A549 (cell line): ENCODE measurements around the gene SNAPIN. TPM values are rescaled to one million over a fixed set of nuclear protein-coding genes. Genes with fewer than 3 reads are reported as not detected.

Experiments used
- ATAC-seq, 2 experiments: fragments of 200-7000 bp in 1 of 2; fragments of >200 bp in 1 of 2; cut with Nextera tagmentation in 1 of 2; cut with Tn5 transposase in 1 of 2; 3 replicates each; pipeline versions ENCODE4 v1.8.0 to v1.9.1; 2018 to 2020; ENCODE audit warnings: mild to moderate bottlenecking in 1 of 2, moderate library complexity in 1 of 2
- CTCF ChIA-PET: fragments of 300-600 bp; sonication (Branson Sonifier 250); formaldehyde crosslinking; extraction: SDS; loops from one replicate; lab custom pipeline; 2021; ENCODE audit warnings: antibody characterized with exemption, inconsistent platforms; lab: Yijun Ruan, JAX
- POLR2A ChIA-PET: fragments of 350-600 bp; formaldehyde crosslinking; extraction: SDS; loops from one replicate; lab custom pipeline; 2021; ENCODE audit warnings: antibody characterized with exemption, inconsistent platforms; lab: Yijun Ruan, JAX
- DNase-seq, 2 experiments: peaks; one replicate each; pipeline versions ENCODE4 v3.0.0 to v3.0.0-alpha.2; 2011 to 2016; ENCODE audit warnings: low read depth in 1 of 2, low spot score in 1 of 2
- FAIRE-seq: peaks from 2 replicates; lab custom pipeline; 2011; peaks lifted over from hg19 to GRCh38; lab: Jason Lieb, UNC
- H3K27ac ChIP-seq, 2 experiments: fragments of >200 bp; sonication (Bioruptor Twin); formaldehyde crosslinking; 3 replicates each; pipeline ENCODE4 v1.5.1; 2016 to 2017
- H3K4me1 ChIP-seq: fragments of >200 bp; sonication (Bioruptor Twin); formaldehyde crosslinking; 3 replicates; pipeline ENCODE4 v1.6.1; 2016
- H3K4me2 ChIP-seq: fragments of >200 bp; sonication (Bioruptor Twin); formaldehyde crosslinking; 3 replicates; pipeline ENCODE4 v1.6.1; 2016
- H3K4me3 ChIP-seq: fragments of >200 bp; sonication (Bioruptor Twin); formaldehyde crosslinking; 3 replicates; pipeline ENCODE4 v1.5.1; 2016
- H3K9me3 ChIP-seq: fragments of >200 bp; sonication (Bioruptor Twin); formaldehyde crosslinking; 3 replicates; pipeline ENCODE4 v1.6.1; 2016
- BHLHE40 ChIP-seq: IDR thresholded peaks from 2 replicates; pipeline ENCODE4 v1.6.1; 2012; ENCODE audit warnings: low read depth, low read length, inconsistent platforms
- CBX2 ChIP-seq: fragments of 200-600 bp; sonication (generic); IDR thresholded peaks from 2 replicates; pipeline ENCODE4 v1.6.1; 2016; ENCODE audit warnings: low read depth, mild to moderate bottlenecking, borderline replicate concordance
- CBX8 ChIP-seq: fragments of 200-600 bp; sonication (generic); IDR thresholded peaks from 2 replicates; pipeline ENCODE4 v1.6.1; 2016
- CHD2 ChIP-seq: fragments of 150-350 bp; IDR thresholded peaks from 2 replicates; pipeline ENCODE4 v1.6.1; 2014; ENCODE audit warnings: low read length; ENCODE audit not compliant: partially characterized antibody
- CHD4 ChIP-seq: fragments of 200-600 bp; sonication (generic); IDR thresholded peaks from 2 replicates; pipeline ENCODE4 v1.6.1; 2016; ENCODE audit warnings: antibody characterized with exemption, mild to moderate bottlenecking, borderline replicate concordance
- EP300 ChIP-seq, 2 experiments: fragments of >200 bp; sonication (Bioruptor Twin); formaldehyde crosslinking; IDR thresholded peaks; 2 replicates in 1 of 2; 3 replicates in 1 of 2; pipeline ENCODE4 v1.6.1; 2016 to 2017
- HDAC2 ChIP-seq: fragments of 200-600 bp; sonication (generic); IDR thresholded peaks from 2 replicates; pipeline ENCODE4 v1.6.1; 2016
- HEYL ChIP-seq: fragments of 250-450 bp; sonication (Bioruptor Pico); IDR thresholded peaks from 2 replicates; pipeline ENCODE4 v1.8.0; 2021; ENCODE audit warnings: mild to moderate bottlenecking, moderate library complexity
- HMGXB4 ChIP-seq: fragments of 250-450 bp; sonication (Bioruptor Pico); IDR thresholded peaks from 2 replicates; pipeline ENCODE4 v1.5.0; 2021; ENCODE audit warnings: mild to moderate bottlenecking, moderate library complexity, borderline replicate concordance
- HOXB5 ChIP-seq: fragments of 250-450 bp; sonication (Bioruptor Pico); IDR thresholded peaks from 2 replicates; pipeline ENCODE4 v1.5.0; 2020; ENCODE audit warnings: mild to moderate bottlenecking, moderate library complexity
- KDM1A ChIP-seq: fragments of 200-600 bp; sonication (generic); IDR thresholded peaks from 2 replicates; pipeline ENCODE4 v1.6.1; 2016; ENCODE audit warnings: low read depth, mild to moderate bottlenecking
- KDM5A ChIP-seq: fragments of 200-600 bp; sonication (generic); IDR thresholded peaks from 2 replicates; pipeline ENCODE4 v1.6.1; 2016; ENCODE audit warnings: antibody characterized with exemption, mild to moderate bottlenecking
- MAFK ChIP-seq: fragments of 450-650 bp; IDR thresholded peaks from 2 replicates; pipeline ENCODE4 v1.6.1; 2014; ENCODE audit not compliant: partially characterized antibody
- MYC ChIP-seq: IDR thresholded peaks from 2 replicates; pipeline ENCODE4 v1.6.1; 2012; ENCODE audit warnings: mild to moderate bottlenecking, inconsistent platforms, low read length, improper control_type of control experiment, borderline replicate concordance
- NPAS2 ChIP-seq: fragments of 250-450 bp; sonication (Bioruptor Pico); IDR thresholded peaks from 2 replicates; pipeline ENCODE4 v1.8.0; 2022; ENCODE audit warnings: mild to moderate bottlenecking, moderate library complexity, borderline replicate concordance
- NR3C1 ChIP-seq: fragments of >200 bp; sonication (Bioruptor Twin); formaldehyde crosslinking; IDR thresholded peaks from 3 replicates; pipeline ENCODE4 v1.6.1; 2017
- PHF8 ChIP-seq: fragments of 200-600 bp; sonication (generic); IDR thresholded peaks from 2 replicates; pipeline ENCODE4 v1.6.1; 2016; ENCODE audit warnings: low read depth, mild to moderate bottlenecking, antibody characterized with exemption, moderate library complexity, borderline replicate concordance
- POLR2AphosphoS2 ChIP-seq: conservative IDR thresholded peaks from 2 replicates; pipeline ENCODE4 v1.6.1; 2012; ENCODE audit warnings: low read length, improper control_type of control experiment, inconsistent platforms
- RARB ChIP-seq: fragments of 250-450 bp; sonication (Bioruptor Pico); IDR thresholded peaks from 2 replicates; pipeline ENCODE4 v1.8.0; 2021; ENCODE audit warnings: mild to moderate bottlenecking, moderate library complexity
- RCOR1 ChIP-seq: fragments of 150-350 bp; IDR thresholded peaks from 2 replicates; pipeline ENCODE4 v1.6.1; 2014; ENCODE audit warnings: antibody characterized with exemption, low read length, low read depth
- REST ChIP-seq: fragments of 200-600 bp; sonication (generic); IDR thresholded peaks from 2 replicates; pipeline ENCODE4 v1.6.1; 2016; ENCODE audit warnings: antibody characterized with exemption, mild to moderate bottlenecking, moderate library complexity
- TFCP2L1 ChIP-seq: fragments of 250-450 bp; sonication (Bioruptor Pico); IDR thresholded peaks from 2 replicates; pipeline ENCODE4 v1.5.0; 2021; ENCODE audit warnings: mild to moderate bottlenecking
- ZFP36 ChIP-seq: fragments of 450-650 bp; IDR thresholded peaks from 2 replicates; pipeline ENCODE4 v1.6.1; 2014; ENCODE audit warnings: borderline replicate concordance; ENCODE audit not compliant: partially characterized antibody
- ZNF302 ChIP-seq: fragments of 250-450 bp; sonication (Bioruptor Pico); IDR thresholded peaks from 2 replicates; pipeline ENCODE4 v1.9.0; 2021; ENCODE audit warnings: inconsistent platforms, mild to moderate bottlenecking, moderate library complexity
- WGBS: methylation state at CpG from one replicate; pipeline ENCODE4 v1.1.6; 2017; ENCODE audit errors: missing lambda C conversion rate; 5-methylcytosine and 5-hydroxymethylcytosine counted together
- polyA plus RNA-seq, 4 experiments: library from polyadenylated mRNA; depleted of rRNA in 3 of 4; stranded (reverse); fragments of >200 nt; fragmentation: RNase III in 1 of 4; extraction: RNeasy Plus Mini Kit Qiagen cat#74134 plus additional on column Dnase treatment in 1 of 4; gene quantifications; 2 replicates in 3 of 4; 3 replicates in 1 of 4; pipeline ENCODE4 v1.2.3, GENCODE V29; 2011 to 2017

SNAPIN gene
- polyA plus RNA-seq, 2 of the 4 experiments (the other 2 are of a cell fraction), result 52.6 to 71.4 TPM

DNA sequence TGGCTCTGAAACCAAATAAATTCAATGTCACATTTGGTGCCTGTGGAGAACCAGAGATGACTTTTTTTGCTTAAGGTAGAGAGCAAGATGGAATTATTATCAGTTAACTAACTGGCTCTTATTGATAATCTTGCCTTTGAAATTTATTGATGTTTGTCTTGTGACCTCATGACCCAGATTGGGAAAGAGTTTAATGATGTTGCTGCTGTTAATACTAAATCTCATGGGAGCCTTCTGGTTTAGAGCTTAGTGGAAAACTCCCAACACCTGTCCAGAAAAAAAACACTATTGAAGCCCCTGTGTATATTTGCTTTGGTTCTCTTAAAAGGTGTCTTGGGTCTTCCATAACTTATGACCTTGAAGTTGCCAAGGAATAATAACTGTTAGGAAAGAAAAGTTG, 14.7 kb upstream of the SNAPIN start:
- no peak overlapping the region for H3K4me3 ChIP-seq
- no peak overlapping the region for H3K27ac ChIP-seq
- FAIRE-seq (no peak), ATAC-seq (no peak), DNase-seq (no peak)
- H3K9me3 ChIP-seq, result no peaks in the 10 kb centered on the region
- no peak for TF ChIP-seq NPAS2 (CRISPR knock-in tag)
- no peak for TF ChIP-seq CBX8
- TF ChIP-seq RARB (CRISPR knock-in tag), result no peak
- no peak for TF ChIP-seq RCOR1
- no peak for TF ChIP-seq TFCP2L1 (CRISPR knock-in tag)
- TF ChIP-seq ZNF302, result no peak
- TF ChIP-seq CHD2, result no peak
- TF ChIP-seq REST, result no peak
- no peak for TF ChIP-seq NR3C1
- TF ChIP-seq KDM5A, result no peak
- TF ChIP-seq CHD4, result no peak
- TF ChIP-seq BHLHE40, result no peak
- TF ChIP-seq HOXB5, result no peak
- TF ChIP-seq HEYL (CRISPR knock-in tag), result no peak
- no peak for TF ChIP-seq MYC
- TF ChIP-seq ZFP36, result no peak
- no peak for TF ChIP-seq PHF8
- TF ChIP-seq EP300 (IDR thresholded peaks at IDR 0.05), result no peak
- TF ChIP-seq HMGXB4 (CRISPR knock-in tag), result no peak
- TF ChIP-seq MAFK, result no peak
- ChIA-PET POLR2A (interaction anchor here (2.1 to 5.1 kb wide), 2 partner anchors 9 kb away, joined by 5 to 48 read pairs; partner anchors contain the start of gene CHTOP), CTCF (interaction anchor here (0.5 to 6.3 kb wide), 13 partner anchors 7 to 292 kb away, joined by 3 to 35 read pairs (median 3); partner anchors contain the start of genes CHTOP, S100A1 and S100A13)
- peaks cover 5% of the 10 kb centered on the region; the same call in 1 of the 3 replicates for H3K4me1 ChIP-seq
- no peak overlapping the region for H3K4me2 ChIP-seq

DNA sequence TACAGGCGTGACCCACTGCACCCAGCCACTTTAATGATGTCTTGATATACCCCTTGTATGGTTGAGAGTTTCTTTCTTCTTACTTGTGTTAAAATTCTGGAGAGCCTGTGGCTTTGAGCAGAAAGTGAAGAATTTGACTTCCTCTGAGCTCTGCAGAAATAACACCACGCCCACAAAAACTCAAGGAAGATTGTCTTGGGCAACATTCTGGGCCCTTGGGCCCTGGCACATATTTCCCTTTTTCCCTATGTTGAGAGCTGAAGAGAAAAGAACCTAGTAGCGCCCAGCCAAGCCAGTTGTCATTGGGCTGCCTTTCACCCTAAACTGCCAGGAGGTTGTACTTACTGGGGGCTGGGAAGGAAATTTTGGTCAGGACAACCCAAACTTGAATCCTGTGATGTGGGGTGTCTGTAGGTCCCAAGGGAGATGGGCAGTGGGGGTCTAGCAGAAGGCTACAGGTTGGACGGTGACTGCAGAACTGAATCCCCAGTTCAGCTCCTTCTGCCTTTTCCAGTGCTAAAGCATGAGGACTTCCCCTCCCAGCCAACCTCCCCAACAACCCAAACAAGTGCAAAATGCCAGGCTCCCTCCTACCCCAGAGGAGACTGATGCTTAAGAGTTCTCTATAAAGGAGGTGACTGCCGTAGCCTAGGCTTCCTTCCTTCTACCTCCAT, 11.7 kb upstream of the SNAPIN start:
- Histone ChIP-seq H3K9me3 (no peaks in the 10 kb centered on the region), H3K4me1 (peaks cover 5% of the 10 kb centered on the region; the same call in 1 of the 3 replicates), H3K4me3 (no peak overlapping the region), H3K4me2 (no peak overlapping the region), H3K27ac (no peak overlapping the region)
- CTCF ChIA-PET, result interaction anchor here (1.0 to 6.3 kb wide), 7 partner anchors 9 to 137 kb away, joined by 3 to 35 read pairs (median 5); partner anchors contain the start of genes CHTOP, S100A1 and S100A13
- DNase-seq (no peak), ATAC-seq (peak; percentile 2 to 11; a peak in 4 of 6 replicates), FAIRE-seq (no peak)
- 96% methylated on average over 5 of the region's 5 CpGs for WGBS
- TF ChIP-seq HDAC2, result no peak
- TF ChIP-seq KDM1A, result no peak
- no peak for TF ChIP-seq CBX2
- no peak for TF ChIP-seq EP300 (IDR thresholded peaks at IDR 0.05)
- peak; percentile 74; the same call in 1 of the 2 replicates for TF ChIP-seq POLR2AphosphoS2
- TF ChIP-seq MYC, result no peak
- POLR2A ChIA-PET, result interaction anchor here (0.8 to 5.1 kb wide), 3 partner anchors 12 to 74 kb away, joined by 6 to 48 read pairs (median 6); partner anchors contain the start of gene CHTOP
